Measurements from ENCODE around the gene EFNA1.

Gene EFNA1

GRCh38 chr1:155176544-155177071 is 48.9 kb downstream of the EFNA1 start:
- Histone ChIP-seq H3K27me3 (ENCODE audit: insufficient read depth, low read length) (no peaks in the 10 kb centered on the region), H3K4me1 (ENCODE audit: control insufficient read depth, insufficient read depth, low read length, unreplicated experiment) (peaks cover 6% of the 10 kb centered on the region), H2AFZ (ENCODE audit: low read length, unreplicated experiment) (no peak overlapping the region), H3K79me2 (ENCODE audit: control insufficient read depth, insufficient read depth, low read length, unreplicated experiment) (peaks cover 18% of the 10 kb centered on the region), H3K27ac (ENCODE audit: low read depth, low read length) (no peak overlapping the region), H3K36me3 (ENCODE audit: insufficient read depth, low read length) (no peaks in the 10 kb centered on the region; the same call in 1 of the 2 replicates), H3K4me3 (ENCODE audit: low read depth, low read length) (no peak overlapping the region)

GRCh38 chr1:155177192-155177917 is 49.7 kb downstream of the EFNA1 start:
- H3K4me1 ChIP-seq (ENCODE audit: control insufficient read depth, insufficient read depth, low read length, unreplicated experiment), result peaks cover under 1% of the 10 kb centered on the region
- no peak overlapping the region for H3K4me3 ChIP-seq (ENCODE audit: low read depth, low read length)
- H3K27me3 ChIP-seq (ENCODE audit: insufficient read depth, low read length), result no peaks in the 10 kb centered on the region
- no peak overlapping the region for H2AFZ ChIP-seq (ENCODE audit: low read length, unreplicated experiment)
- H3K36me3 ChIP-seq (ENCODE audit: insufficient read depth, low read length), result no peaks in the 10 kb centered on the region; the same call in 1 of the 2 replicates
- H3K27ac ChIP-seq (ENCODE audit: low read depth, low read length), result no peak overlapping the region
- H3K79me2 ChIP-seq (ENCODE audit: control insufficient read depth, insufficient read depth, low read length, unreplicated experiment), result peaks cover 11% of the 10 kb centered on the region

GRCh38 chr1:155177918-155178281 is 50.2 kb downstream of the EFNA1 start:
- peaks cover 6% of the 10 kb centered on the region for H3K79me2 ChIP-seq (ENCODE audit: control insufficient read depth, insufficient read depth, low read length, unreplicated experiment)
- H3K36me3 ChIP-seq (ENCODE audit: insufficient read depth, low read length), result no peaks in the 10 kb centered on the region; the same call in 1 of the 2 replicates
- H3K4me1 ChIP-seq (ENCODE audit: control insufficient read depth, insufficient read depth, low read length, unreplicated experiment), result no peaks in the 10 kb centered on the region
- no peaks in the 10 kb centered on the region for H3K27me3 ChIP-seq (ENCODE audit: insufficient read depth, low read length)
- H3K4me3 ChIP-seq (ENCODE audit: low read depth, low read length), result no peak overlapping the region
- no peak overlapping the region for H3K27ac ChIP-seq (ENCODE audit: low read depth, low read length)
- H2AFZ ChIP-seq (ENCODE audit: low read length, unreplicated experiment), result no peak overlapping the region

GRCh38 chr1:155178441-155179111 is 50.9 kb downstream of the EFNA1 start:
- no peaks in the 10 kb centered on the region for H3K27me3 ChIP-seq (ENCODE audit: insufficient read depth, low read length)
- peaks cover 6% of the 10 kb centered on the region for H3K79me2 ChIP-seq (ENCODE audit: control insufficient read depth, insufficient read depth, low read length, unreplicated experiment)
- H3K4me1 ChIP-seq (ENCODE audit: control insufficient read depth, insufficient read depth, low read length, unreplicated experiment), result no peaks in the 10 kb centered on the region
- no peak overlapping the region for H3K27ac ChIP-seq (ENCODE audit: low read depth, low read length)
- H3K36me3 ChIP-seq (ENCODE audit: insufficient read depth, low read length), result no peaks in the 10 kb centered on the region; the same call in 1 of the 2 replicates
- no peak overlapping the region for H3K4me3 ChIP-seq (ENCODE audit: low read depth, low read length)
- H2AFZ ChIP-seq (ENCODE audit: low read length, unreplicated experiment), result no peak overlapping the region

- Histone ChIP-seq H3K36me3 (ENCODE audit: insufficient read depth, low read length) (no peaks in the 10 kb centered on the region; the same call in 1 of the 2 replicates), H3K4me1 (ENCODE audit: control insufficient read depth, insufficient read depth, low read length, unreplicated experiment) (no peaks in the 10 kb centered on the region), H3K79me2 (ENCODE audit: control insufficient read depth, insufficient read depth, low read length, unreplicated experiment) (peaks cover under 1% of the 10 kb centered on the region), H2AFZ (ENCODE audit: low read length, unreplicated experiment) (no peak overlapping the region), H3K27me3 (ENCODE audit: insufficient read depth, low read length) (no peaks in the 10 kb centered on the region), H3K4me3 (ENCODE audit: low read depth, low read length) (no peak overlapping the region), H3K27ac (ENCODE audit: low read depth, low read length) (no peak overlapping the region)
These were observed 51.7 kb downstream of the EFNA1 start for GRCh38 chr1:155179112-155180031.

- no peak overlapping the region for H2AFZ ChIP-seq (ENCODE audit: low read length, unreplicated experiment)
- no peaks in the 10 kb centered on the region for H3K4me1 ChIP-seq (ENCODE audit: control insufficient read depth, insufficient read depth, low read length, unreplicated experiment)
- no peak overlapping the region for H3K4me3 ChIP-seq (ENCODE audit: low read depth, low read length)
- no peaks in the 10 kb centered on the region for H3K27me3 ChIP-seq (ENCODE audit: insufficient read depth, low read length)
- no peaks in the 10 kb centered on the region for H3K79me2 ChIP-seq (ENCODE audit: control insufficient read depth, insufficient read depth, low read length, unreplicated experiment)
- no peak overlapping the region for H3K27ac ChIP-seq (ENCODE audit: low read depth, low read length)
- no peaks in the 10 kb centered on the region; the same call in 1 of the 2 replicates for H3K36me3 ChIP-seq (ENCODE audit: insufficient read depth, low read length)
These were observed 53.8 kb downstream of the EFNA1 start for GRCh38 chr1:155181371-155182051.

- no peaks in the 10 kb centered on the region; the same call in 1 of the 2 replicates for H3K36me3 ChIP-seq (ENCODE audit: insufficient read depth, low read length)
- H3K79me2 ChIP-seq (ENCODE audit: control insufficient read depth, insufficient read depth, low read length, unreplicated experiment), result no peaks in the 10 kb centered on the region
- H3K27me3 ChIP-seq (ENCODE audit: insufficient read depth, low read length), result no peaks in the 10 kb centered on the region
- no peaks in the 10 kb centered on the region for H3K4me1 ChIP-seq (ENCODE audit: control insufficient read depth, insufficient read depth, low read length, unreplicated experiment)
- no peak overlapping the region for H3K27ac ChIP-seq (ENCODE audit: low read depth, low read length)
- no peak overlapping the region for H3K4me3 ChIP-seq (ENCODE audit: low read depth, low read length)
- H2AFZ ChIP-seq (ENCODE audit: low read length, unreplicated experiment), result no peak overlapping the region
These were observed 54.4 kb downstream of the EFNA1 start for GRCh38 chr1:155182052-155182550.

- Histone ChIP-seq H3K27ac (ENCODE audit: low read depth, low read length) (no peak overlapping the region), H3K4me3 (ENCODE audit: low read depth, low read length) (no peak overlapping the region), H2AFZ (ENCODE audit: low read length, unreplicated experiment) (no peak overlapping the region), H3K79me2 (ENCODE audit: control insufficient read depth, insufficient read depth, low read length, unreplicated experiment) (no peaks in the 10 kb centered on the region), H3K27me3 (ENCODE audit: insufficient read depth, low read length) (no peaks in the 10 kb centered on the region), H3K4me1 (ENCODE audit: control insufficient read depth, insufficient read depth, low read length, unreplicated experiment) (no peaks in the 10 kb centered on the region), H3K36me3 (ENCODE audit: insufficient read depth, low read length) (no peaks in the 10 kb centered on the region; the same call in 1 of the 2 replicates)
These were observed 56.1 kb downstream of the EFNA1 start for GRCh38 chr1:155183775-155184221.

- H3K4me1 ChIP-seq (ENCODE audit: control insufficient read depth, insufficient read depth, low read length, unreplicated experiment), result no peaks in the 10 kb centered on the region
- no peaks in the 10 kb centered on the region for H3K79me2 ChIP-seq (ENCODE audit: control insufficient read depth, insufficient read depth, low read length, unreplicated experiment)
- no peak overlapping the region for H2AFZ ChIP-seq (ENCODE audit: low read length, unreplicated experiment)
- H3K27ac ChIP-seq (ENCODE audit: low read depth, low read length), result no peak overlapping the region
- H3K36me3 ChIP-seq (ENCODE audit: insufficient read depth, low read length), result no peaks in the 10 kb centered on the region; the same call in 1 of the 2 replicates
- H3K27me3 ChIP-seq (ENCODE audit: insufficient read depth, low read length), result no peaks in the 10 kb centered on the region
- H3K4me3 ChIP-seq (ENCODE audit: low read depth, low read length), result no peak overlapping the region
These were observed 56.7 kb downstream of the EFNA1 start for GRCh38 chr1:155184351-155184811.

All from ACC112 (cell line).